ENCODE measurements around the gene COL1A1. TPM values are rescaled to one million over a fixed set of nuclear protein-coding genes. Genes with fewer than 3 reads are reported as not detected.

The COL1A1 gene
- total and polyA plus RNA-seq, 2 of the 13 experiments (the other 11 are each of a cell fraction or from before 2014, with no cell fraction given): 0.05 TPM; not detected in 1

- peak; percentile 93 for TF ChIP-seq HNF1B (CRISPR knock-in tag; IDR thresholded peaks at IDR 0.05)
- TF ChIP-seq RARG (CRISPR knock-in tag; IDR thresholded peaks at IDR 0.05; ENCODE audit: low read depth): no peak
- no peak for TF ChIP-seq ZNF432 (CRISPR knock-in tag; IDR thresholded peaks at IDR 0.05; ENCODE audit: borderline replicate concordance)
- TF ChIP-seq ZNF670 (CRISPR knock-in tag; IDR thresholded peaks at IDR 0.05; ENCODE audit: borderline replicate concordance): no peak
- peak; percentile 60 for TF ChIP-seq ZNF574 (CRISPR knock-in tag; IDR thresholded peaks at IDR 0.05)
- TF ChIP-seq ZNF75D (CRISPR knock-in tag; IDR thresholded peaks at IDR 0.05; ENCODE audit: borderline replicate concordance): no peak
- no peak for TF ChIP-seq SP2 (CRISPR knock-in tag; IDR thresholded peaks at IDR 0.05)
- TF ChIP-seq CHCHD3 (CRISPR knock-in tag; IDR thresholded peaks at IDR 0.05): no peak
- no peak for TF ChIP-seq NONO (IDR thresholded peaks at IDR 0.05)
- peak; percentile 92 for TF ChIP-seq NONO (CRISPR knock-in tag; conservative IDR thresholded peaks at IDR 0.05)
- peak; percentile 75 for TF ChIP-seq GMEB1 (CRISPR knock-in tag; IDR thresholded peaks at IDR 0.05; ENCODE audit: borderline replicate concordance)
- TF ChIP-seq RNF219 (CRISPR knock-in tag; IDR thresholded peaks at IDR 0.05): no peak
- no peak for TF ChIP-seq SMYD3 (CRISPR knock-in tag; IDR thresholded peaks at IDR 0.05)
- TF ChIP-seq ZNF570 (CRISPR knock-in tag; IDR thresholded peaks at IDR 0.05; ENCODE audit: borderline replicate concordance): no peak
- TF ChIP-seq SKI (IDR thresholded peaks at IDR 0.05; ENCODE audit: partially characterized antibody): peak; percentile 30
- peak; percentile 31 for TF ChIP-seq PTBP1 (IDR thresholded peaks at IDR 0.05; ENCODE audit: low read depth, low read length, poor library complexity, severe bottlenecking)
- no peak for TF ChIP-seq PRMT3 (CRISPR knock-in tag; IDR thresholded peaks at IDR 0.05; ENCODE audit: borderline replicate concordance, low read depth)
- peak; percentile 62; the same call in 1 of the 2 replicates for TF ChIP-seq KDM4B (CRISPR knock-in tag; IDR thresholded peaks at IDR 0.05)
- peak; percentile 98 for TF ChIP-seq KDM2A (CRISPR knock-in tag; IDR thresholded peaks at IDR 0.05; ENCODE audit: borderline replicate concordance, low read depth)
Observed at GRCh38 chr17:50161023-50161910, 40.2 kb downstream of the COL1A1 start (continued).
